WTC11 (cell line): Measurements from ENCODE around the gene ZNF639. TPM values are rescaled to one million over a fixed set of nuclear protein-coding genes. Genes with fewer than 3 reads are reported as not detected.

Experiments used
- ATAC-seq: fragments of 200-7000 bp; cut with Tn5 transposase; 2 replicates; pipeline ENCODE4 v1.10.0; 2021; ENCODE audit warnings: mild to moderate bottlenecking, moderate library complexity
- CTCF ChIA-PET: fragments of 300-600 bp; sonication (Branson Sonifier 250); formaldehyde crosslinking; loops from one replicate; lab custom pipeline; 2021; ENCODE audit warnings: antibody characterized with exemption; lab: Charles Lee
- POLR2A ChIA-PET: fragments of 350-600 bp; sonication (Branson Sonifier 250); formaldehyde crosslinking; loops from one replicate; lab custom pipeline; 2021; ENCODE audit warnings: antibody characterized with exemption; lab: Charles Lee
- DNase-seq: peaks from one replicate; pipeline ENCODE4 v3.0.0; 2021; ENCODE audit warnings: low spot score
- H3K27ac Mint-ChIP-seq: 2 replicates; pipeline ENCODE4 v1.8.0; 2021; ENCODE audit warnings: mixed read lengths
- H3K27me3 Mint-ChIP-seq: 2 replicates; pipeline ENCODE4 v1.8.0; 2021; ENCODE audit warnings: low read depth, mild to moderate bottlenecking, moderate library complexity, mixed read lengths
- H3K36me3 Mint-ChIP-seq: 2 replicates; pipeline ENCODE4 v1.8.0; 2021; ENCODE audit warnings: mixed read lengths
- H3K4me1 Mint-ChIP-seq: 2 replicates; pipeline ENCODE4 v1.8.0; 2022; ENCODE audit warnings: mixed read lengths
- H3K4me3 Mint-ChIP-seq: 2 replicates; pipeline ENCODE4 v1.8.0; 2021; ENCODE audit warnings: mild to moderate bottlenecking, moderate library complexity, mixed read lengths
- H3K9me3 Mint-ChIP-seq: 2 replicates; pipeline ENCODE4 v1.8.0; 2021; ENCODE audit warnings: mixed read lengths
- CREB1 ChIP-seq: sonication (generic); formaldehyde crosslinking; IDR thresholded peaks from 2 replicates; pipeline ENCODE4 v1.8.0; 2023; ENCODE audit warnings: mild to moderate bottlenecking, missing genetic modification reagents
- ELF4 ChIP-seq: sonication (generic); formaldehyde crosslinking; IDR thresholded peaks from 2 replicates; pipeline ENCODE4 v1.8.1; 2022; ENCODE audit warnings: low read depth, mild to moderate bottlenecking, moderate library complexity, missing genetic modification reagents
- ESRRA ChIP-seq: sonication (generic); formaldehyde crosslinking; IDR thresholded peaks from 2 replicates; pipeline ENCODE4 v1.8.1; 2022; ENCODE audit warnings: mild to moderate bottlenecking, missing genetic modification reagents, borderline replicate concordance
- GABPB1 ChIP-seq: sonication (generic); formaldehyde crosslinking; IDR thresholded peaks from 2 replicates; pipeline ENCODE4 v1.8.1; 2023; ENCODE audit warnings: mild to moderate bottlenecking, missing genetic modification reagents
- JAZF1 ChIP-seq: fragments of 250-450 bp; sonication (Bioruptor Pico); IDR thresholded peaks from 2 replicates; pipeline ENCODE4 v1.9.0; 2021; ENCODE audit warnings: moderate library complexity, mild to moderate bottlenecking, inconsistent platforms
- KAT7 ChIP-seq: sonication (generic); formaldehyde crosslinking; IDR thresholded peaks from 2 replicates; pipeline ENCODE4 v1.8.1; 2023; ENCODE audit warnings: missing genetic modification reagents, mild to moderate bottlenecking, borderline replicate concordance
- NR3C1 ChIP-seq: sonication (generic); formaldehyde crosslinking; conservative IDR thresholded peaks from 2 replicates; pipeline ENCODE4 v1.8.1; 2023; ENCODE audit warnings: low read depth, mild to moderate bottlenecking, missing genetic modification reagents
- ZBTB21 ChIP-seq: sonication (generic); formaldehyde crosslinking; IDR thresholded peaks from 2 replicates; pipeline ENCODE4 v1.8.1; 2023; ENCODE audit warnings: mild to moderate bottlenecking, missing genetic modification reagents, borderline replicate concordance
- ZNF121 ChIP-seq: sonication (generic); formaldehyde crosslinking; IDR thresholded peaks from 2 replicates; pipeline ENCODE4 v1.8.0; 2023; ENCODE audit warnings: missing genetic modification reagents
- ZNF263 ChIP-seq: sonication (generic); formaldehyde crosslinking; IDR thresholded peaks from 2 replicates; pipeline ENCODE4 v1.8.1; 2022; ENCODE audit warnings: low read depth, mild to moderate bottlenecking, moderate library complexity, missing genetic modification reagents
- ZNF396 ChIP-seq: fragments of 250-450 bp; sonication (Bioruptor Pico); IDR thresholded peaks from 2 replicates; pipeline ENCODE4 v1.8.0; 2021; ENCODE audit warnings: mild to moderate bottlenecking, moderate library complexity, borderline replicate concordance
- ZNF416 ChIP-seq: fragments of 250-450 bp; sonication (Bioruptor Pico); IDR thresholded peaks from 2 replicates; pipeline ENCODE4 v1.9.0; 2021; ENCODE audit warnings: mild to moderate bottlenecking, inconsistent platforms
- ZNF423 ChIP-seq: fragments of 250-450 bp; sonication (Bioruptor Pico); IDR thresholded peaks from 2 replicates; pipeline ENCODE4 v2.1.2; 2022; ENCODE audit warnings: mild to moderate bottlenecking, moderate library complexity
- total RNA-seq: library from RNA; stranded (reverse); gene quantifications from 3 replicates; pipeline ENCODE4 v1.2.3, GENCODE V29; 2021
- TF ChIP-seq, protein P1 (sequence below): sonication (generic); formaldehyde crosslinking; IDR thresholded peaks from 2 replicates; pipeline ENCODE4 v1.8.1; 2023; ENCODE audit warnings: mild to moderate bottlenecking, moderate library complexity, missing genetic modification reagents
- TF ChIP-seq, protein P2 (sequence below): sonication (generic); formaldehyde crosslinking; IDR thresholded peaks from 2 replicates; pipeline ENCODE4 v1.8.1; 2023; ENCODE audit warnings: mild to moderate bottlenecking, missing genetic modification reagents
- TF ChIP-seq, protein P3 (sequence below): fragments of 250-450 bp; sonication (Bioruptor Pico); IDR thresholded peaks from 2 replicates; pipeline ENCODE4 v1.8.0; 2021; ENCODE audit warnings: mild to moderate bottlenecking
- TF ChIP-seq, protein P4 (sequence below): fragments of 250-450 bp; sonication (Bioruptor Pico); IDR thresholded peaks from 2 replicates; pipeline ENCODE4 v1.9.0; 2021; ENCODE audit warnings: moderate library complexity, mild to moderate bottlenecking, inconsistent platforms, borderline replicate concordance
- TF ChIP-seq, protein P5 (sequence below): sonication (generic); formaldehyde crosslinking; IDR thresholded peaks from 2 replicates; pipeline ENCODE4 v1.8.1; 2022; ENCODE audit warnings: low read depth, mild to moderate bottlenecking, moderate library complexity, missing genetic modification reagents, borderline replicate concordance
- TF ChIP-seq, protein P6 (sequence below): fragments of 250-450 bp; sonication (Bioruptor Pico); IDR thresholded peaks from 2 replicates; pipeline ENCODE4 v1.9.0; 2021; ENCODE audit warnings: mild to moderate bottlenecking, borderline replicate concordance

ZNF639 gene
- total RNA-seq, 1 experiment from 2014 or later: 34.8 TPM

DNA sequence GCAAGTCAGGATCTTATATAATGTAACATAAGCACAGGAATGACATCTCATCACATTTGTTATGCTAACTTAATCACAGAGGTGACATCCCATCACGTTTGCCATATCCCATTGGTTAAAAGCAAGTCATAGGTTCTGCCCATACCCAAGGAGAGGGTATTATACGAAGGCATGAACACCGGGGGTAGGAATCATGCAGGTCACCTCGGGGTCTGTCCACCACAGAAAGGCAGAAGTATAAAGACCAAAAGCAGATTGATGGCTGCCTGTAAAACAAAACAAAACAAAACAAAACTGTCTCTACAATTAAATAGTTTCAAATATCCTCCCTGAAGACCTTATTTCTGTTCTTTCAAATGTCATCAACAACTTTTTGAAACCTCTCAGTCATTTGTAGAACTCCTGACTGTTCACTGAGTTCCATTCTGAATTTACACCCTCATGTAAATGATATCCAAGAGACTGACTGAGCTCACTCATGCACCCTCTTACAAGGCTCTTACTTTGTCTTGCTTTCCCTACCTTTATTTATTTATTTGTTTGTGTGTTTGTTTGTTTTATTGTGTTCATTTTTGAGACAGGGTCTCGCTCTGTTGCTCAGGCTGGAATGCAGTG, 22.7 kb upstream of the ZNF639 start:
- Mint-ChIP-seq H3K36me3 (peaks cover 8% of the 10 kb centered on the region; the same call in 1 of the 2 replicates), H3K27me3 (no peaks in the 10 kb centered on the region), H3K4me1 (peaks cover 9% of the 10 kb centered on the region), H3K9me3 (peaks cover 19% of the 10 kb centered on the region), H3K27ac (no peak overlapping the region), H3K4me3 (no peak overlapping the region)
- ATAC-seq (no peak), DNase-seq (no peak)
- TF ChIP-seq CREB1 (no peak), ELF4 (CRISPR knock-in tag) (no peak), ZNF263 (CRISPR knock-in tag) (no peak), GABPB1 (CRISPR knock-in tag) (no peak)
- TF ChIP-seq, protein P1, sequence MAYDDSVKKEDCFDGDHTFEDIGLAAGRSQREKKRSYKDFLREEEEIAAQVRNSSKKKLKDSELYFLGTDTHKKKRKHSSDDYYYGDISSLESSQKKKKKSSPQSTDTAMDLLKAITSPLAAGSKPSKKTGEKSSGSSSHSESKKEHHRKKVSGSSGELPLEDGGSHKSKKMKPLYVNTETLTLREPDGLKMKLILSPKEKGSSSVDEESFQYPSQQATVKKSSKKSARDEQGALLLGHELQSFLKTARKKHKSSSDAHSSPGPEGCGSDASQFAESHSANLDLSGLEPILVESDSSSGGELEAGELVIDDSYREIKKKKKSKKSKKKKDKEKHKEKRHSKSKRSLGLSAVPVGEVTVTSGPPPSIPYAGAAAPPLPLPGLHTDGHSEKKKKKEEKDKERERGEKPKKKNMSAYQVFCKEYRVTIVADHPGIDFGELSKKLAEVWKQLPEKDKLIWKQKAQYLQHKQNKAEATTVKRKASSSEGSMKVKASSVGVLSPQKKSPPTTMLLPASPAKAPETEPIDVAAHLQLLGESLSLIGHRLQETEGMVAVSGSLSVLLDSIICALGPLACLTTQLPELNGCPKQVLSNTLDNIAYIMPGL: no peak
- TF ChIP-seq, protein P2, sequence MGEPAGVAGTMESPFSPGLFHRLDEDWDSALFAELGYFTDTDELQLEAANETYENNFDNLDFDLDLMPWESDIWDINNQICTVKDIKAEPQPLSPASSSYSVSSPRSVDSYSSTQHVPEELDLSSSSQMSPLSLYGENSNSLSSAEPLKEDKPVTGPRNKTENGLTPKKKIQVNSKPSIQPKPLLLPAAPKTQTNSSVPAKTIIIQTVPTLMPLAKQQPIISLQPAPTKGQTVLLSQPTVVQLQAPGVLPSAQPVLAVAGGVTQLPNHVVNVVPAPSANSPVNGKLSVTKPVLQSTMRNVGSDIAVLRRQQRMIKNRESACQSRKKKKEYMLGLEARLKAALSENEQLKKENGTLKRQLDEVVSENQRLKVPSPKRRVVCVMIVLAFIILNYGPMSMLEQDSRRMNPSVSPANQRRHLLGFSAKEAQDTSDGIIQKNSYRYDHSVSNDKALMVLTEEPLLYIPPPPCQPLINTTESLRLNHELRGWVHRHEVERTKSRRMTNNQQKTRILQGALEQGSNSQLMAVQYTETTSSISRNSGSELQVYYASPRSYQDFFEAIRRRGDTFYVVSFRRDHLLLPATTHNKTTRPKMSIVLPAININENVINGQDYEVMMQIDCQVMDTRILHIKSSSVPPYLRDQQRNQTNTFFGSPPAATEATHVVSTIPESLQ (CRISPR knock-in tag): no peak
- ChIA-PET CTCF (no interaction called here), POLR2A (no interaction called here)

DNA sequence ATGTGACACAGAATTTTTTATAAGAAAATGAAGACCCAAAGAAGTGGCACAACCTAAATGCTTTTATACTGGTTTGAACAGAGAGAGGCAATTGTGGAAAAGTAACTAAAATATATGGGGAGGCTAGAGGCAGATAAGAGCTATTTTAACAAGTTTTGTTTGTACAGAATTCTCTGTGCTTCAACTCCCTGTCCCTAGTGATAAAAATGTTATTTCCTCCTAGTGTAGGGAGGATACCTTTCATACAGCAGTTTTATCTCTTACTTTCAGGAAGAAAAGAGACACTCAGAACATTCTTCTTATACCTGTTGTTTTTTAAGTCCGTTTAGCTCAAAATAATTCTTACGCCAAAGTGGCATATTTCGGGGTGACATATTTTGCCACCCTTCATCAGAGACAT, 21.2 kb upstream of the ZNF639 start:
- Mint-ChIP-seq H3K4me1 (no peaks in the 10 kb centered on the region), H3K27me3 (no peaks in the 10 kb centered on the region), H3K27ac (no peak overlapping the region), H3K9me3 (peaks cover 17% of the 10 kb centered on the region), H3K36me3 (peaks cover 8% of the 10 kb centered on the region; the same call in 1 of the 2 replicates)
- no peak for DNase-seq
- CTCF ChIA-PET: no interaction called here
- TF ChIP-seq ESRRA (CRISPR knock-in tag) (no peak), ZNF423 (CRISPR knock-in tag) (no peak), ZNF396 (CRISPR knock-in tag) (no peak), ZNF121 (CRISPR knock-in tag) (no peak), ZBTB21 (no peak), KAT7 (no peak), JAZF1 (no peak), NR3C1 (CRISPR knock-in tag) (no peak), ZNF416 (CRISPR knock-in tag) (no peak)
- TF ChIP-seq, protein P3, sequence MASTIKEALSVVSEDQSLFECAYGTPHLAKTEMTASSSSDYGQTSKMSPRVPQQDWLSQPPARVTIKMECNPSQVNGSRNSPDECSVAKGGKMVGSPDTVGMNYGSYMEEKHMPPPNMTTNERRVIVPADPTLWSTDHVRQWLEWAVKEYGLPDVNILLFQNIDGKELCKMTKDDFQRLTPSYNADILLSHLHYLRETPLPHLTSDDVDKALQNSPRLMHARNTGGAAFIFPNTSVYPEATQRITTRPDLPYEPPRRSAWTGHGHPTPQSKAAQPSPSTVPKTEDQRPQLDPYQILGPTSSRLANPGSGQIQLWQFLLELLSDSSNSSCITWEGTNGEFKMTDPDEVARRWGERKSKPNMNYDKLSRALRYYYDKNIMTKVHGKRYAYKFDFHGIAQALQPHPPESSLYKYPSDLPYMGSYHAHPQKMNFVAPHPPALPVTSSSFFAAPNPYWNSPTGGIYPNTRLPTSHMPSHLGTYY (CRISPR knock-in tag): no peak
- TF ChIP-seq, protein P4, sequence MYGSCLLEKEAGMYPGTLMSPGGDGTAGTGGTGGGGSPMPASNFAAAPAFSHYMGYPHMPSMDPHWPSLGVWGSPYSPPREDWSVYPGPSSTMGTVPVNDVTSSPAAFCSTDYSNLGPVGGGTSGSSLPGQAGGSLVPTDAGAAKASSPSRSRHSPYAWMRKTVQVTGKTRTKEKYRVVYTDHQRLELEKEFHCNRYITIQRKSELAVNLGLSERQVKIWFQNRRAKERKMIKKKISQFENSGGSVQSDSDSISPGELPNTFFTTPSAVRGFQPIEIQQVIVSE (CRISPR knock-in tag): no peak
- TF ChIP-seq, protein P5, sequence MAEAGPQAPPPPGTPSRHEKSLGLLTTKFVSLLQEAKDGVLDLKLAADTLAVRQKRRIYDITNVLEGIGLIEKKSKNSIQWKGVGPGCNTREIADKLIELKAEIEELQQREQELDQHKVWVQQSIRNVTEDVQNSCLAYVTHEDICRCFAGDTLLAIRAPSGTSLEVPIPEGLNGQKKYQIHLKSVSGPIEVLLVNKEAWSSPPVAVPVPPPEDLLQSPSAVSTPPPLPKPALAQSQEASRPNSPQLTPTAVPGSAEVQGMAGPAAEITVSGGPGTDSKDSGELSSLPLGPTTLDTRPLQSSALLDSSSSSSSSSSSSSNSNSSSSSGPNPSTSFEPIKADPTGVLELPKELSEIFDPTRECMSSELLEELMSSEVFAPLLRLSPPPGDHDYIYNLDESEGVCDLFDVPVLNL (CRISPR knock-in tag): no peak
- TF ChIP-seq, protein P6, sequence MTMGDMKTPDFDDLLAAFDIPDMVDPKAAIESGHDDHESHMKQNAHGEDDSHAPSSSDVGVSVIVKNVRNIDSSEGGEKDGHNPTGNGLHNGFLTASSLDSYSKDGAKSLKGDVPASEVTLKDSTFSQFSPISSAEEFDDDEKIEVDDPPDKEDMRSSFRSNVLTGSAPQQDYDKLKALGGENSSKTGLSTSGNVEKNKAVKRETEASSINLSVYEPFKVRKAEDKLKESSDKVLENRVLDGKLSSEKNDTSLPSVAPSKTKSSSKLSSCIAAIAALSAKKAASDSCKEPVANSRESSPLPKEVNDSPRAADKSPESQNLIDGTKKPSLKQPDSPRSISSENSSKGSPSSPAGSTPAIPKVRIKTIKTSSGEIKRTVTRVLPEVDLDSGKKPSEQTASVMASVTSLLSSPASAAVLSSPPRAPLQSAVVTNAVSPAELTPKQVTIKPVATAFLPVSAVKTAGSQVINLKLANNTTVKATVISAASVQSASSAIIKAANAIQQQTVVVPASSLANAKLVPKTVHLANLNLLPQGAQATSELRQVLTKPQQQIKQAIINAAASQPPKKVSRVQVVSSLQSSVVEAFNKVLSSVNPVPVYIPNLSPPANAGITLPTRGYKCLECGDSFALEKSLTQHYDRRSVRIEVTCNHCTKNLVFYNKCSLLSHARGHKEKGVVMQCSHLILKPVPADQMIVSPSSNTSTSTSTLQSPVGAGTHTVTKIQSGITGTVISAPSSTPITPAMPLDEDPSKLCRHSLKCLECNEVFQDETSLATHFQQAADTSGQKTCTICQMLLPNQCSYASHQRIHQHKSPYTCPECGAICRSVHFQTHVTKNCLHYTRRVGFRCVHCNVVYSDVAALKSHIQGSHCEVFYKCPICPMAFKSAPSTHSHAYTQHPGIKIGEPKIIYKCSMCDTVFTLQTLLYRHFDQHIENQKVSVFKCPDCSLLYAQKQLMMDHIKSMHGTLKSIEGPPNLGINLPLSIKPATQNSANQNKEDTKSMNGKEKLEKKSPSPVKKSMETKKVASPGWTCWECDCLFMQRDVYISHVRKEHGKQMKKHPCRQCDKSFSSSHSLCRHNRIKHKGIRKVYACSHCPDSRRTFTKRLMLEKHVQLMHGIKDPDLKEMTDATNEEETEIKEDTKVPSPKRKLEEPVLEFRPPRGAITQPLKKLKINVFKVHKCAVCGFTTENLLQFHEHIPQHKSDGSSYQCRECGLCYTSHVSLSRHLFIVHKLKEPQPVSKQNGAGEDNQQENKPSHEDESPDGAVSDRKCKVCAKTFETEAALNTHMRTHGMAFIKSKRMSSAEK (CRISPR knock-in tag): no peak
- TF ChIP-seq, protein P1: no peak
- TF ChIP-seq, all 79 proteins: peak for 0
- POLR2A ChIA-PET: no interaction called here
- H3K4me3 Mint-ChIP-seq: no peak overlapping the region
- no peak for ATAC-seq
